Mesothelial cell of epicardium (in vitro differentiated cells): ENCODE measurements around the gene PARG. TPM values are rescaled to one million over a fixed set of nuclear protein-coding genes. Genes with fewer than 3 reads are reported as not detected.
"Not testable (repeated sequence)": the region's sequence is repeated elsewhere in the genome, so short reads cannot be mapped to it uniquely, and the experiment has no call there.

Experiments used
- DNase-seq, 2 experiments: peaks; one replicate each; pipeline ENCODE4 v3.0.0; 2021; ENCODE audit warnings: low spot score in 2 of 2; ENCODE audit not compliant: unreplicated experiment in 2 of 2
- H3K27ac Mint-ChIP-seq: 2 replicates; pipeline ENCODE4 v1.8.0; 2021; ENCODE audit warnings: mixed read lengths
- H3K27me3 Mint-ChIP-seq: 2 replicates; pipeline ENCODE4 v1.8.0; 2021; ENCODE audit warnings: low read depth, mixed read lengths
- H3K36me3 Mint-ChIP-seq: 2 replicates; pipeline ENCODE4 v1.8.0; 2021; ENCODE audit warnings: mixed read lengths
- H3K4me1 Mint-ChIP-seq: 2 replicates; pipeline ENCODE4 v1.8.0; 2021; ENCODE audit warnings: mixed read lengths
- H3K4me3 Mint-ChIP-seq: 2 replicates; pipeline ENCODE4 v1.8.0; 2021; ENCODE audit warnings: mild to moderate bottlenecking, moderate library complexity, mixed read lengths
- H3K9me3 Mint-ChIP-seq: 2 replicates; pipeline ENCODE4 v1.8.0; 2021; ENCODE audit warnings: mixed read lengths
- CTCF ChIP-seq: fragments of 200-600 bp; sonication (generic); IDR thresholded peaks from one replicate; pipeline ENCODE4 v1.5.0; 2021; ENCODE audit warnings: antibody characterized with exemption; ENCODE audit not compliant: unreplicated experiment
- total RNA-seq: library from RNA; stranded (reverse); gene quantifications from 3 replicates; pipeline ENCODE4 v1.2.1, GENCODE V29; 2021

The PARG gene
- total RNA-seq, 1 donor from 2014 or later, result 50.1 TPM

- H3K36me3 Mint-ChIP-seq, H3K27me3 Mint-ChIP-seq, H3K4me1 Mint-ChIP-seq, H3K27ac Mint-ChIP-seq, H3K4me3 Mint-ChIP-seq, DNase-seq, H3K9me3 Mint-ChIP-seq: not testable (repeated sequence)
Measured at GRCh38 chr10:49872740-49873139, 69.1 kb downstream of the PARG start.

- not testable (repeated sequence) for H3K27me3 Mint-ChIP-seq, H3K27ac Mint-ChIP-seq, H3K36me3 Mint-ChIP-seq, H3K9me3 Mint-ChIP-seq, DNase-seq, H3K4me3 Mint-ChIP-seq, H3K4me1 Mint-ChIP-seq
Measured at GRCh38 chr10:49871462-49871861, 70.4 kb downstream of the PARG start.

GRCh38 chr10:49859933-49860332 is 81.9 kb downstream of the PARG start:
- H3K36me3 Mint-ChIP-seq, H3K27me3 Mint-ChIP-seq, H3K4me3 Mint-ChIP-seq, H3K4me1 Mint-ChIP-seq, DNase-seq, H3K27ac Mint-ChIP-seq, H3K9me3 Mint-ChIP-seq: not testable (repeated sequence)

- not testable (repeated sequence) for DNase-seq, H3K9me3 Mint-ChIP-seq, H3K4me1 Mint-ChIP-seq, H3K27ac Mint-ChIP-seq, H3K27me3 Mint-ChIP-seq, H3K36me3 Mint-ChIP-seq, H3K4me3 Mint-ChIP-seq
Measured at GRCh38 chr10:49858697-49859382, 83.0 kb downstream of the PARG start.

GRCh38 chr10:49849520-49849919 is 92.3 kb downstream of the PARG start:
- H3K27ac Mint-ChIP-seq, H3K27me3 Mint-ChIP-seq, H3K4me3 Mint-ChIP-seq, H3K36me3 Mint-ChIP-seq, H3K4me1 Mint-ChIP-seq, H3K9me3 Mint-ChIP-seq, DNase-seq: not testable (repeated sequence)

- no peak overlapping the region for H3K4me3 Mint-ChIP-seq
- H3K27me3 Mint-ChIP-seq, result no peaks in the 10 kb centered on the region
- DNase-seq, result no peak
- H3K9me3 Mint-ChIP-seq, result no peaks in the 10 kb centered on the region
- TF ChIP-seq CTCF, result no peak
- H3K4me1 Mint-ChIP-seq, result no peaks in the 10 kb centered on the region
- H3K27ac Mint-ChIP-seq, result no peak overlapping the region
- peaks cover 27% of the 10 kb centered on the region for H3K36me3 Mint-ChIP-seq
Measured at GRCh38 chr10:49844775-49845595, 96.8 kb downstream of the PARG start.

GRCh38 chr10:49842333-49842628 is 99.5 kb downstream of the PARG start:
- H3K27ac Mint-ChIP-seq, H3K4me1 Mint-ChIP-seq: not testable (repeated sequence)

GRCh38 chr10:49841615-49842332 is 100.1 kb downstream of the PARG start:
- no peaks in the 10 kb centered on the region for H3K27me3 Mint-ChIP-seq
- DNase-seq, result no peak
- H3K9me3 Mint-ChIP-seq, result no peaks in the 10 kb centered on the region
- H3K36me3 Mint-ChIP-seq, result peaks cover 41% of the 10 kb centered on the region
- TF ChIP-seq CTCF, result no peak
- H3K27ac Mint-ChIP-seq, result no peak overlapping the region
- H3K4me1 Mint-ChIP-seq, result peaks cover 7% of the 10 kb centered on the region
- H3K4me3 Mint-ChIP-seq, result no peak overlapping the region

More at GRCh38 chr10:49842333-49842628, 99.5 kb downstream of the PARG start:
- H3K36me3 Mint-ChIP-seq, result peaks cover 41% of the 10 kb centered on the region
- not testable (repeated sequence) for H3K9me3 Mint-ChIP-seq, H3K4me3 Mint-ChIP-seq, H3K27me3 Mint-ChIP-seq, DNase-seq
